ENCODE measurements around the gene CYGB. TPM values are rescaled to one million over a fixed set of nuclear protein-coding genes. Genes with fewer than 3 reads are reported as not detected.

Gene CYGB
- total and polyA plus RNA-seq, 12 donors, result 6.3 to 38.3 (median 14.3) TPM

GRCh38 chr17:76506408-76507345 is 30.8 kb downstream of the CYGB start:
- TF ChIP-seq, protein P1, sequence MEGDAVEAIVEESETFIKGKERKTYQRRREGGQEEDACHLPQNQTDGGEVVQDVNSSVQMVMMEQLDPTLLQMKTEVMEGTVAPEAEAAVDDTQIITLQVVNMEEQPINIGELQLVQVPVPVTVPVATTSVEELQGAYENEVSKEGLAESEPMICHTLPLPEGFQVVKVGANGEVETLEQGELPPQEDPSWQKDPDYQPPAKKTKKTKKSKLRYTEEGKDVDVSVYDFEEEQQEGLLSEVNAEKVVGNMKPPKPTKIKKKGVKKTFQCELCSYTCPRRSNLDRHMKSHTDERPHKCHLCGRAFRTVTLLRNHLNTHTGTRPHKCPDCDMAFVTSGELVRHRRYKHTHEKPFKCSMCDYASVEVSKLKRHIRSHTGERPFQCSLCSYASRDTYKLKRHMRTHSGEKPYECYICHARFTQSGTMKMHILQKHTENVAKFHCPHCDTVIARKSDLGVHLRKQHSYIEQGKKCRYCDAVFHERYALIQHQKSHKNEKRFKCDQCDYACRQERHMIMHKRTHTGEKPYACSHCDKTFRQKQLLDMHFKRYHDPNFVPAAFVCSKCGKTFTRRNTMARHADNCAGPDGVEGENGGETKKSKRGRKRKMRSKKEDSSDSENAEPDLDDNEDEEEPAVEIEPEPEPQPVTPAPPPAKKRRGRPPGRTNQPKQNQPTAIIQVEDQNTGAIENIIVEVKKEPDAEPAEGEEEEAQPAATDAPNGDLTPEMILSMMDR (IDR thresholded peaks at IDR 0.05), result peak; percentile 94 to 98 (median 96)
- no peak for TF ChIP-seq POLR2A (IDR thresholded peaks at IDR 0.05)
- intact Hi-C loops (cut with DNase I), result loop anchor here (1.0 to 10.0 kb wide), 4 partner anchors 39 to 104 kb away; partner anchors contain the start of gene AANAT (in 1 of the 2)
- Histone ChIP-seq H3K27ac (no peak overlapping the region), H3K27me3 (no peaks in the 10 kb centered on the region), H3K4me3 (no peak overlapping the region), H3K36me3 (replicated peaks in 1 of 2) (no peaks in the 10 kb centered on the region), H3K9me3 (replicated peaks in 1 of 3) (no peaks in the 10 kb centered on the region), H3K4me1 (replicated peaks in 1 of 2) (peaks cover 3 to 10% of the 10 kb centered on the region in 2 donors)
- 23 to 52% (median 25%) methylated on average over 8 to 24 of the region's 24 CpGs for WGBS, 4 donors
- DNase-seq, result peak; percentile 71 to 94 (median 82)

DNA sequence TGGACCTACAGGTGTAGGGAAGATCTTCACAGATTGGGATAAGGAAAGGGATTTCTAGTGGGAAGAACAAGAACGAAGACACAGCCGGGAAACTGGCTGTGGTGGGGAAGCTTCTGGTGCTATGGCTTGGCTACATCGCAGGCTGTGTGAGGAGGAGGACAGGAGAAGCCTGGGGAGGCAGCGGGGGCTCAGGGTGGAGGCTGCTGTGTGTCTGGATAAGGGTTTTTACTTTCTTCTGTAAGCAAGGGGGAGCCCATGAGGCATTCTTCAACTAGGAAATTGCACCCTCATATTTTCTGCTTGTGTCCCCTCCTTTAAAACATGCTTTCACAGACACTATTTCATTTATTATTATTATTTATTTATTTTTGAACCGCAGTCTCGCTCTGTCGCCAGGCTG is 33.4 kb downstream of the CYGB start:
- Histone ChIP-seq H3K27ac (no peak overlapping the region), H3K27me3 (no peaks in the 10 kb centered on the region), H3K36me3 (replicated peaks in 1 of 2) (no peaks in the 10 kb centered on the region), H3K4me3 (no peak overlapping the region), H3K9me3 (replicated peaks in 1 of 3) (no peaks in the 10 kb centered on the region), H3K4me1 (replicated peaks in 1 of 2) (peaks cover 12 to 17% of the 10 kb centered on the region in 2 donors)
- intact Hi-C loops (cut with DNase I), result loop anchor here in 1 of 2 donors (10.0 kb wide), 1 partner anchor 99 kb away; no protein-coding TSS in a partner anchor
- WGBS, 4 donors, result 68 to 79% (median 77%) methylated on average over 6 to 7 of the region's 7 CpGs
- DNase-seq, result no peak
- TF ChIP-seq POLR2A (IDR thresholded peaks at IDR 0.05), result no peak

- 76 to 84% (median 83%) methylated on average over 8 of the region's 8 CpGs for WGBS, 4 donors
- no peaks in the 10 kb centered on the region for H3K9me3 ChIP-seq (replicated peaks in 1 of 3)
- no peaks in the 10 kb centered on the region for H3K27me3 ChIP-seq
- no peak for TF ChIP-seq POLR2A (IDR thresholded peaks at IDR 0.05)
- TF ChIP-seq, protein P1 (IDR thresholded peaks at IDR 0.05), result no peak
- H3K36me3 ChIP-seq (replicated peaks in 1 of 2), result no peaks in the 10 kb centered on the region
- intact Hi-C loops (cut with DNase I), result loop anchor here in 1 of 2 donors (10.0 kb wide), 1 partner anchor 98 kb away; no protein-coding TSS in a partner anchor
- H3K4me3 ChIP-seq, result no peak overlapping the region
- peaks cover 20 to 30% of the 10 kb centered on the region in 2 donors for H3K4me1 ChIP-seq (replicated peaks in 1 of 2)
- peak overlapping the region in 2 of 5 donors; percentile 7 to 95 for H3K27ac ChIP-seq
- DNase-seq, result peak in 1 of 7 donors; percentile 35
Measured at GRCh38 chr17:76502341-76503211, 34.9 kb downstream of the CYGB start.

DNA sequence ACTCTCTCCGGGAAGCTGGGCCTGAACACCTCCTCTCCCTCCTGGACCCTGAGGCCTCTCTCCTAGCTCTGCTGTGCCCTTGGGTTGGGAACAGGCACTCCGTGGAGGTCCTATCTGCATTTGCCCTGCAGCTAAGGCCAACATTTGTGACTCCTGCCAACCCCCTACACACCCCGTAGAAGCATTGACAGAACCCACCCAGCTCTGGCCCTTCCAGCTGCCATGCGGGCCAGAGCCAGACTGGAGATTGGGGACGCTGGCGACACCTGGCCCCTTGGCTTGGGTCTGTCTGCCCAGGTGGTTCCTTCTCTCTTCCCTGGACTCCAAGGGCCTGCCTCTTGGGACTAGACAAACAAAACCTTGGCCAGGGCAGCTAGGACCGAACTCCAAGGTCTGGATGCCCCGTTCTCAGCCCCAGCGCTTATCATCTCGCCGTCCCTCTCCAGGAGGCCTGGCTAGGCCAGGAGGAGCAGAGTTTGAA is 35.6 kb downstream of the CYGB start:
- H3K27me3 ChIP-seq, result no peaks in the 10 kb centered on the region
- peak overlapping the region in 1 of 4 donors; percentile 94 for H3K4me3 ChIP-seq
- H3K4me1 ChIP-seq (replicated peaks in 1 of 2), result peaks cover 20 to 34% of the 10 kb centered on the region in 2 donors
- intact Hi-C loops (cut with DNase I), result loop anchor here in 1 of 2 donors (10.0 kb wide), 1 partner anchor 97 kb away; no protein-coding TSS in a partner anchor
- TF ChIP-seq POLR2A (IDR thresholded peaks at IDR 0.05), result no peak
- TF ChIP-seq, protein P1 (IDR thresholded peaks at IDR 0.05), result no peak
- no peaks in the 10 kb centered on the region for H3K36me3 ChIP-seq (replicated peaks in 1 of 2)
- WGBS, 4 donors, result 64 to 66% (median 65%) methylated on average over 9 to 11 of the region's 11 CpGs
- H3K9me3 ChIP-seq (replicated peaks in 1 of 3), result no peaks in the 10 kb centered on the region
- peak overlapping the region in 4 of 5 donors; percentile 25 to 95 (median 85) for H3K27ac ChIP-seq
- no peak for DNase-seq

Data from adrenal gland (tissue), 12 donors.